Epidermal melanocyte (primary cell): Measurements from ENCODE around the gene NOP56.

Source experiments
- DNase-seq: peaks from one replicate; pipeline ENCODE4 v3.0.0; 2011; ENCODE audit warnings: low spot score; ENCODE audit not compliant: insufficient read length

NOP56 gene

DNA sequence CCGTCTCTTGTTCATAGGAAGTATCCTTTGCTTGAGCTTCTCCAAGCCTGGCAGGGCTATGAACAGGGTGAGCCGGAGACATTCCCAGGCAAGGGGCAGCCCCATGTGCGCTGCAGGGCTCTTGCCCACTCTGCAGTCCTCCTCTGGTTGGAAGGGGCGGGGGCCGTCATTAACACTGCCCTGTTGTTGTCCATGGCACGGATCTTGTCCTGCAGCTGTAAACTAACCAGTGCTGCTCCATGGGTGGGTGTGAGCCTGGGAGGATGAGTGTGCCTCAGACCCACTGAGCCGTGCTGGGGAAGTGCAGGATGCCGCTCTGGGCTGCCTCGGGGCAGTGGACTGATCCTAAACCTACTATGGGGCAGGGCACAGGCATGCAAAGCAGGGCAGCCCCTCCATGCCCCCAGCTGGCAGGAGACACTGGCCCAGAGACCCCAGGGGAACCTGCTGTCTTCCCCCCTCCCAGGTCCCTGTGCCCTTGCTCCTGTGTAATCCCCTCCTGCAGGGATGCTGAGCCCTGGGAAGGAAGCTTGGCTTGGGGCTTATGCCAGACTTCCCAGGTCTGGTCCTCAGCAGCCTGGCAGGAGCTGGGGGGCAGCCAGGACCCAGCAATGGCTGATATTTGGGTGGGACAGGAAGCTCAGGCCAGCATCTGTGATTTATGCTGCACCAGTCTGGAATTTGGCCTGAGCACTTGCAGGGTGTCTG lies 48.6 kb downstream of the NOP56 start:
- no peak for DNase-seq

DNA sequence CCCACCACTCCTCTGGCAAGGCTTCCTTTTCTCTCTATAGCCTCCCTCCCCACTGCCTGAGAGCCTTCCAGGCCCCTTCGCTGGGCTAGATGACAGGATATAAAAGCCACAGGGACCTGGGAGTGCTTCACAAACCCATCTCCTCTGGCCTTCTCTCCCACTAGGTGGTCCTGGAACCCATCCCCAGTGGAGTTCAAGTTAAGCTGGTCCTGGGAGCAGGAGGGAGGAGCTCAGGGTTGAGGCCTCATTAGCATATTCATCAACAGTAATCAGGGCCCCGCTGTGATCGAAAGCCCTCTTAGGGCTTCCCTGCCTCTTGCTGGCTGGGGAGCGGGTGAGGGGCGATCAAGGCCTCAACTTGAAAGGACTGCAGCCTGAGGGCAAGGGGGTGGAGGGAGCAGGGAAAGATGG lies 49.2 kb downstream of the NOP56 start:
- no peak for DNase-seq

DNA sequence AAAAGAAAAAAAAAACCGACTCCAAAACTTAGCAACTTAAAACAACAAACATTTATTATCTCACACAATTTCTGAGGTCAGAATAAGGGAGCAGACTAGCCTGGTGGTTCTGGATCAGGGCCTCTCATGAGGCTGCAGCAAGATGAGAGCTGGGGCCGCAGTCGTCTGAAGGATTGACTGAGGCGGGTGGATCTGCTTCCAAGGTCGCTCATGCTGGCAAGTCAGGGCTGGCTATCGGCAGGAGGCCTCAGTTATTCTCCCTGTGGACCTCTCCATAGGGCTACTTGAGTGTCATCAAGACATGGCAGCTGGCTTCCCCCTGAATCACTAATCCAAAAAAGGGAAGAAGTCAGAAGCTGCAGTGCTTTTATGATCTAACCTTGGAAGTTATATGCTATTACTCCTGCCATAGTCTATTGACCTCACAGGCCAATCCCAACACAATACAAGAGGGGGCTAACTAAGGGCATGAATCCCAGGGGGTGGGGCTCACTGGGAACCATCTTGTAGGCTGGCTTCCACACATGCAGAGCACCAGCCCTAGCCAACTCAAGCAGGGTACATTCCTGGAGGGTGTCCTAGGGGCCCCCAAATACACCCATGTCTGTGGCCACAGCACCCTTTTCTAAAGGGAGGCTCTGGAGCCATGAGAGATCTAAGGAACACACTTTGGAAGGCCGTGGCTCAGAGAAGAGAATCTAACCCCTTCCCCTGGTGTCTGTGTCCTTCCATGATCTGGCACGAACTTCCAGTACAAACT lies 51.5 kb downstream of the NOP56 start:
- no peak for DNase-seq

DNA sequence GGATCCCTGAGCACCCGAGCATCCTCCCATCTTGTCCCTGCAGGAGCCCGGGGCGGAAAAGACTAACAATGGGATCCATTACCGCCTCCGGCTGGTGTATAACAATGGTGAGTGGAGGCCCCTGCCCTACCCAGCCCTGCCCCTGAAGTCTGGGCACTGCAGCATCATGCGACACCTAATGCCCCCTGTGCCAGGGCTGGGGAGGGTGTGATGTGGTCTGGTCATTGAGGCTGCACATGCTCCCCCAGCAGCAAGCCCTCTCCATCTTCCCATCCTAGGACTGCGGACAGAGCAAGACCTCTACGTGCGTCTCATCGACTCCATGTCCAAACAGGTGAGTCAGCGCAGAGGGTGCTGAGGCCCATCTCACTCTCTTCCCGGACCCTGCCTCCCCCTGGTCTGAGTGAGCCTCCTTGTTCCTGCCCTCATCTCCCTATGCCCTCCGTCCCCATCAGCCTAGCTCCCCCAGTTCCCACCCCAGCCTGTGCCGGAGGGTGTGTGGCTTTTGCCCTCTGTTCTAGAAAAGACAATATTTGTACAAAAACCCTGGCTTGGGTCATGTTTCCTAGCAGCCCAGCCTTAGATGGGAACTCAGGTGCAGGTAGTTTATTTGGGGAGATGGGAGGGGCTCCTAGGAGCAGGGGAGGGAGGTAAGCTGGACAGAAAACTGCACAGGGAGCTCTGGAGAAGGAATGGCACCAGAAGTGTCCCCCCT lies 53.7 kb downstream of the NOP56 start:
- no peak for DNase-seq

DNA sequence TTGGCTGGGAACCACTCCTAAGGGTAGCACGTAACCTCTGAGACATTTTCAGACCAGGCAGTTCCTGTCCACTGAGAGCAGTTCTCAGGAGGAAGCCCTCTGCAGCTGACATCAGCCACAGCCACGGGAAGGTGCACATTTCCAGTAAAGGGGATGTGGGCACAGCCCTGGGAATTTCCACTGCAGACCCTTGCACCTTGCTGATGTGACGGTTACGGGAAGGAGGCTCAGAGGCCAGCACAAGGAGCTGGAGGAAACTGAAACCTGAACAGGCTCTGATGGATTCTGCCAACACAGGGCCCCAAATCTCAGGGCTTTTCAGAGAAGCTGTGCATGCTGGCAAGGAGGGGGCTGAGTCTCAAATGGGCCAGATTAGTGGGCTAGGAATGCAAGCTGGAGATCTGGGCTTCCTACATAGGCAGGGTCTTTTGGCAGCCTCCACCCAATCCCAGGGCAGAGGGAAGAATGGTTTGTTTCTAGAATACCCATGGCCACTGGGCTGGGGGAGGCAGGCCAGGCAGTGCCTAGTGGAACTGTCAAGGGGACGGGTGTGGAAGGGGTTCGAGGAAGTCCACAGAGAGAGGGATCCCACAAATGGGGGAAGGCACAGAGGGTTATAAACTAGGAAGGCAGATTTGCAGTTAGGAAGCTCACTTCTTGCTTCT lies 54.4 kb downstream of the NOP56 start:
- no peak for DNase-seq

DNA sequence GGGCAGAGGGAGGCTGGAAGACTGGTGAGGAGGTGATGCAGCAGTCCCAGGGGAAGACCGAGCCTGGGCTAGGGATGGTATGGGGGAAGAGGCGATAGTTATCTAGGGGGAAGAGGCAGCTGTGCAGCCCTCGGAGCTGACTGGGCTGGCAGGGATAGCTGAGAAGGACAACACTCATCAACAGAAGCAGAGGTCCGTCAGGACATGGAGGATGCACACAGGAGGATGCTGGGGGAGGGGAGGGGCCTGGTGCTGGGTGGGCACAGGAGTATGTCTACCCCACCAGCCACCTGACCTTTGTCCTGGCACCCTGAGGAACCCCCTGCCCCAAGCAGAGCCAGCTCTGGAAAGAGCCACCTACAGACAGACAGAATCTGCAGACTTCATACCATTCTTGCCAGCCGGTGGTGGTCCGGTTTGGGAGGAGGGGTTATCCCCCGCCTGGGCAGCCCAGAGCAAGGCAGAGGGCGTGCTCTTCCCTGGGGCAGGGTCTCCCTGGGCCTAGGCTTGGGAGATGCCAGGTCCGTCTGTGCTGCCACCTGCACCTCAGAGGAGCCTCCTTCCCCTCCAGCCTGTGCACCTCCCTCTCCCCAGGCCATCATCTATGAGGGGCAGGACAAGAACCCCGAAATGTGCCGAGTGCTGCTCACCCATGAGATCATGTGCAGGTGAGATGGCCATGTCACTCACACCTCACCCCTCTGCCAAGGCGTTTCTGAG lies 55.1 kb downstream of the NOP56 start:
- DNase-seq: no peak
